GM23248 (cell line): ENCODE results near the gene KAT5. TPM values are rescaled to one million over a fixed set of nuclear protein-coding genes. Genes with fewer than 3 reads are reported as not detected.
"Not testable (repeated sequence)": the region's sequence is repeated elsewhere in the genome, so short reads cannot be mapped to it uniquely, and the experiment has no call there.

Experiments
- DNase-seq: peaks from one replicate; pipeline ENCODE4 v3.0.0-alpha.2; 2015
- H2AFZ ChIP-seq: fragments of 200-600 bp; sonication (generic); 2 replicates; pipeline ENCODE4 v1.6.1; 2016; ENCODE audit warnings: antibody characterized with exemption
- H3F3A ChIP-seq: fragments of 200-600 bp; sonication (generic); 2 replicates; pipeline ENCODE4 v1.6.1; 2016; ENCODE audit warnings: mild to moderate bottlenecking, antibody characterized with exemption, mixed run types; ENCODE audit not compliant: insufficient read depth
- H3K27ac ChIP-seq: fragments of 200-600 bp; sonication (generic); 2 replicates; pipeline ENCODE4 v1.5.1; 2016; ENCODE audit warnings: mild to moderate bottlenecking
- H3K27me3 ChIP-seq: fragments of 200-600 bp; sonication (generic); replicated peaks from 2 replicates; pipeline ENCODE4 v1.6.1; 2016; ENCODE audit warnings: mild to moderate bottlenecking; ENCODE audit not compliant: insufficient read depth
- H3K36me3 ChIP-seq: fragments of 200-600 bp; sonication (generic); 2 replicates; pipeline ENCODE4 v1.6.1; 2016; ENCODE audit warnings: low read depth, mild to moderate bottlenecking
- H3K4me1 ChIP-seq: fragments of 200-600 bp; sonication (generic); 2 replicates; pipeline ENCODE4 v1.6.1; 2016; ENCODE audit warnings: mild to moderate bottlenecking; ENCODE audit not compliant: insufficient read depth
- H3K4me2 ChIP-seq: fragments of 200-600 bp; sonication (generic); one replicate; pipeline ENCODE4 v1.6.1; 2016; ENCODE audit warnings: mild to moderate bottlenecking; ENCODE audit not compliant: unreplicated experiment
- H3K4me3 ChIP-seq: fragments of 200-600 bp; sonication (generic); 2 replicates; pipeline ENCODE4 v1.5.1; 2016; ENCODE audit warnings: mild to moderate bottlenecking
- H3K79me2 ChIP-seq: fragments of 200-600 bp; sonication (generic); 2 replicates; pipeline ENCODE4 v1.6.1; 2016; ENCODE audit warnings: mild to moderate bottlenecking; ENCODE audit not compliant: insufficient read depth
- H3K9ac ChIP-seq: fragments of 200-600 bp; sonication (generic); 2 replicates; pipeline ENCODE4 v1.6.1; 2016; ENCODE audit warnings: mild to moderate bottlenecking
- H3K9me2 ChIP-seq: fragments of 200-600 bp; sonication (generic); 2 replicates; pipeline ENCODE4 v1.6.1; 2016; ENCODE audit warnings: mixed run types, mild to moderate bottlenecking, moderate library complexity; ENCODE audit not compliant: insufficient read depth
- H3K9me3 ChIP-seq: fragments of 200-600 bp; sonication (generic); one replicate; pipeline ENCODE4 v1.6.1; 2017; ENCODE audit warnings: low read depth
- H4K20me1 ChIP-seq: fragments of 200-600 bp; sonication (generic); 2 replicates; pipeline ENCODE4 v1.6.0; 2016; ENCODE audit not compliant: insufficient read depth
- EZH2 ChIP-seq: fragments of 200-600 bp; sonication (generic); IDR thresholded peaks from 2 replicates; pipeline ENCODE4 v1.6.1; 2018; ENCODE audit warnings: antibody characterized with exemption, mild to moderate bottlenecking; ENCODE audit not compliant: insufficient read depth, poor library complexity, severe bottlenecking
- EZH2phosphoT487 ChIP-seq: fragments of 200-600 bp; sonication (generic); IDR thresholded peaks from 2 replicates; pipeline ENCODE4 v1.6.1; 2018; ENCODE audit warnings: antibody characterized with exemption, moderate library complexity, mild to moderate bottlenecking, low read depth; ENCODE audit not compliant: insufficient read depth
- WGBS, 2 experiments: methylation state at CpG; one replicate each; pipeline ENCODE4 v1.1.6; 2015 to 2017; ENCODE audit warnings: low lambda C conversion rate in 2 of 2, low coverage in 1 of 2; ENCODE audit errors: missing lambda C conversion rate in 2 of 2; 5-methylcytosine and 5-hydroxymethylcytosine counted together
- in situ Hi-C: fragments of 300-500 bp; cut with MboI; formaldehyde crosslinking; loops from 2 replicates; pipeline ENCODE4 v1.15.0; 2020
- polyA plus RNA-seq: library from polyadenylated mRNA; unstranded; fragments of >200 nt; fragmentation: Nextera tagmentation; extraction: Ambion mirVana; gene quantifications from 2 replicates; pipeline ENCODE4 v1.2.1, GENCODE V29; 2016
- small RNA-seq: library from RNA; depleted of rRNA; stranded (forward); fragments of <200 nt; gene quantifications from one replicate; pipeline ENCODE3, GENCODE V24; 2014; ENCODE audit warnings: low read depth, low replicate concordance
- total RNA-seq: library from RNA; depleted of rRNA; stranded (reverse); fragments of >200 nt; shearing (Covaris generic); gene quantifications from 2 replicates; pipeline ENCODE4 v1.2.3, GENCODE V29; 2014; rRNA removed

Gene KAT5
- total and polyA plus RNA-seq, 2 experiments from 2014 or later, result 29.5 to 36.6 TPM

- Histone ChIP-seq H3K9me3 (no peaks in the 10 kb centered on the region), H3F3A (peaks cover 5% of the 10 kb centered on the region), H3K4me2 (no peak overlapping the region), H3K4me3 (no peak overlapping the region), H3K4me1 (peaks cover 2% of the 10 kb centered on the region), H4K20me1 (no peaks in the 10 kb centered on the region), H3K9me2 (no peaks in the 10 kb centered on the region), H3K27ac (no peak overlapping the region), H3K9ac (no peak overlapping the region), H2AFZ (no peak overlapping the region), H3K27me3 (no peaks in the 10 kb centered on the region), H3K36me3 (no peaks in the 10 kb centered on the region), H3K79me2 (no peaks in the 10 kb centered on the region)
- in situ Hi-C loops, result no loop called here
- no peak for DNase-seq
- WGBS, 2 experiments, result 80 to 83% methylated on average over 5 of the region's 5 CpGs
- TF ChIP-seq EZH2phosphoT487 (no peak), EZH2 (no peak)
Measured at GRCh38 chr11:65764434-65764833, 52.4 kb downstream of the KAT5 start.

DNA sequence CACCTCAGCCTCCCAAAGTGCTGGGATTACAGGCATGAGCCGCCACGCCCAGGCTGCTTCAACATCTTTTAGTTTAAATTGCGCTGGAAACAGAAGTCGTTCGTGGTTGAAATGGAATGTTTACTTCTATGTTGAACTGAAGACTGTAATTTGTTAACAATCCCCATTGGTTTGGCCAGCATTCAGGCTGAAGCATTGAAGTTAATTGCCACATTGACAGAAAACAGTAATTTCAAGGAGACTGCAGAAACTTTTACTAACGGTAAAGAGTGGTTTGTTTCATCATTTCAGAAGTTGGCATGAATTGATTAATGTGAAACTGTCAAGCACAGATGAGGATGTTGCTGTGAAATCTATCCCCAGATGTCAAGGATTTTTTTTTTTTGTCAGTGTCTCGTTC lies 54.5 kb downstream of the KAT5 start:
- Histone ChIP-seq H3K79me2 (no peaks in the 10 kb centered on the region), H3K4me2 (no peak overlapping the region), H3K9me2 (no peaks in the 10 kb centered on the region), H3K4me1 (peaks cover 9% of the 10 kb centered on the region), H2AFZ (no peak overlapping the region), H3K27ac (no peak overlapping the region), H3K4me3 (no peak overlapping the region), H4K20me1 (no peaks in the 10 kb centered on the region), H3K27me3 (no peaks in the 10 kb centered on the region), H3K9me3 (no peaks in the 10 kb centered on the region), H3F3A (peaks cover 5% of the 10 kb centered on the region), H3K9ac (no peak overlapping the region), H3K36me3 (no peaks in the 10 kb centered on the region)
- WGBS, 2 experiments, result 27 to 32% methylated on average over 7 of the region's 7 CpGs
- DNase-seq, result peak; percentile 60
- TF ChIP-seq EZH2phosphoT487, result no peak
- TF ChIP-seq EZH2, result no peak
- in situ Hi-C loops, result no loop called here

DNA sequence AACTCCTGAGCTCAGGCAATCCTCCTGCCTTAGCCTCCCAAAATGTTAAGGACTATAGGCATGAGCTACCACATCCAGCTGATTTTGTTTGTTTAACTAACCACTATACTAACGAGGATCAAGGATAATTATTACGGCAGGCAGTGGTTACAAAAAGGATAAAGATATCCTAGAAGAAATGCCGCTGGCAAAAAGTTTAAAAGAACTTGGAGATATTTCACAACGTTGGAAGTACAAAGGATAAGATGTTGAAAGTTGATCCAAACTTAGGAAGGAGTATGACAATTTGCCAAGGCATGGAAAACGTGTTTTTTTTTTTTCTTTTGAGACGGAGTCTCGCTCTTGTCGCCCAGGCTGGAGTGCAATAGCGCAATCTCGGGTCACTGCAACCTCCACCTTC lies 55.4 kb downstream of the KAT5 start:
- no peak for DNase-seq
- Histone ChIP-seq H3K9me2 (no peaks in the 10 kb centered on the region), H3K36me3 (no peaks in the 10 kb centered on the region), H3K4me2 (no peak overlapping the region), H3K4me3 (no peak overlapping the region), H4K20me1 (no peaks in the 10 kb centered on the region), H3K27me3 (no peaks in the 10 kb centered on the region), H3K4me1 (peaks cover 9% of the 10 kb centered on the region), H3K79me2 (no peaks in the 10 kb centered on the region; the same call in 1 of the 2 replicates), H3K27ac (no peak overlapping the region), H2AFZ (no peak overlapping the region), H3F3A (peaks cover 5% of the 10 kb centered on the region), H3K9me3 (no peaks in the 10 kb centered on the region), H3K9ac (no peak overlapping the region)
- WGBS, 2 experiments, result 61 to 73% methylated on average over 10 of the region's 10 CpGs
- in situ Hi-C loops, result no loop called here
- no peak for TF ChIP-seq EZH2phosphoT487
- TF ChIP-seq EZH2, result no peak

GRCh38 chr11:65767806-65768205 lies 55.8 kb downstream of the KAT5 start:
- H3K4me2 ChIP-seq, H3K36me3 ChIP-seq, H3K9me2 ChIP-seq, H3K4me1 ChIP-seq, in situ Hi-C loops, H3F3A ChIP-seq, H3K9ac ChIP-seq, H3K27ac ChIP-seq, H2AFZ ChIP-seq, H3K4me3 ChIP-seq, H3K9me3 ChIP-seq, H3K27me3 ChIP-seq, H4K20me1 ChIP-seq, DNase-seq, H3K79me2 ChIP-seq: not testable (repeated sequence)
- 83 to 85% methylated on average over 5 of the region's 5 CpGs for WGBS, 2 experiments

Small RNA genes lying within 50 kb of the gene (small RNA-seq; reads per million reads assigned to genes)
- not detected for gene RN7SL309P

Other genes starting within 250 kb of the KAT5 start
- gene MALAT1, start 213.2 kb upstream of the KAT5 start, total RNA-seq, result 2,638 and 3,272 TPM in 2 replicates
- 7,376 and 13,207 TPM in 2 replicates for gene MALAT1, start 213.2 kb upstream of the KAT5 start, polyA plus RNA-seq
- 115 and 133 TPM in 2 replicates for gene SCYL1, start 187.2 kb upstream of the KAT5 start, total RNA-seq
- gene SCYL1, start 187.2 kb upstream of the KAT5 start, polyA plus RNA-seq, result 90.7 and 98.6 TPM in 2 replicates
- 98.4 and 112 TPM in 2 replicates for gene LTBP3, start 153.9 kb upstream of the KAT5 start, total RNA-seq
- gene LTBP3, start 153.9 kb upstream of the KAT5 start, polyA plus RNA-seq, result 36.5 and 39.6 TPM in 2 replicates
- 41.9 and 54.5 TPM in 2 replicates for gene ZNRD2, start 141.8 kb upstream of the KAT5 start, total RNA-seq
- gene ZNRD2, start 141.8 kb upstream of the KAT5 start, polyA plus RNA-seq, result 69.3 and 74.9 TPM in 2 replicates
- gene FAM89B, start 139.7 kb upstream of the KAT5 start, total RNA-seq, result 41.2 and 67.0 TPM in 2 replicates
- 73.1 and 76.3 TPM in 2 replicates for gene FAM89B, start 139.7 kb upstream of the KAT5 start, polyA plus RNA-seq
- 85.5 and 88.5 TPM in 2 replicates for gene EHBP1L1, start 136.2 kb upstream of the KAT5 start, total RNA-seq
- 11.5 and 12.6 TPM in 2 replicates for gene EHBP1L1, start 136.2 kb upstream of the KAT5 start, polyA plus RNA-seq
- not detected in 2 replicates for gene KCNK7, start 116.5 kb upstream of the KAT5 start, total RNA-seq
- gene KCNK7, start 116.5 kb upstream of the KAT5 start, polyA plus RNA-seq, result not detected in 2 replicates
- 17.6 and 24.7 TPM in 2 replicates for gene MAP3K11, start 98.0 kb upstream of the KAT5 start, total RNA-seq
- 9.5 and 10.6 TPM in 2 replicates for gene MAP3K11, start 98.0 kb upstream of the KAT5 start, polyA plus RNA-seq
- 23.5 and 30.2 TPM in 2 replicates for gene PCNX3, start 96.5 kb upstream of the KAT5 start, total RNA-seq
- 8.1 and 8.6 TPM in 2 replicates for gene PCNX3, start 96.5 kb upstream of the KAT5 start, polyA plus RNA-seq
- 15.9 and 16.6 TPM in 2 replicates for gene SIPA1, start 74.2 kb upstream of the KAT5 start, total RNA-seq
- 10.8 and 13.0 TPM in 2 replicates for gene SIPA1, start 74.2 kb upstream of the KAT5 start, polyA plus RNA-seq
- 38.4 and 45.1 TPM in 2 replicates for gene RELA, start 49.3 kb upstream of the KAT5 start, total RNA-seq
- gene RELA, start 49.3 kb upstream of the KAT5 start, polyA plus RNA-seq, result 67.8 and 74.3 TPM in 2 replicates
- gene RNASEH2C, start 8.5 kb downstream of the KAT5 start, total RNA-seq, result 45.7 and 56.1 TPM in 2 replicates
- 115 and 117 TPM in 2 replicates for gene RNASEH2C, start 8.5 kb downstream of the KAT5 start, polyA plus RNA-seq
- 14.8 and 16.4 TPM in 2 replicates for gene AP5B1, start 68.7 kb downstream of the KAT5 start, total RNA-seq
- 4.4 and 4.9 TPM in 2 replicates for gene AP5B1, start 68.7 kb downstream of the KAT5 start, polyA plus RNA-seq
- gene OVOL1, start 74.8 kb downstream of the KAT5 start, total RNA-seq, result not detected in 2 replicates
- not detected in 2 replicates for gene OVOL1, start 74.8 kb downstream of the KAT5 start, polyA plus RNA-seq
- gene SNX32, start 121.7 kb downstream of the KAT5 start, total RNA-seq, result not detected in 2 replicates
- 0.51 and 0.98 TPM in 2 replicates for gene SNX32, start 121.7 kb downstream of the KAT5 start, polyA plus RNA-seq
- gene CFL1, start 145.9 kb downstream of the KAT5 start, total RNA-seq, result 1,045 and 1,312 TPM in 2 replicates
- gene CFL1, start 145.9 kb downstream of the KAT5 start, polyA plus RNA-seq, result 2,650 and 2,758 TPM in 2 replicates
- 49.6 and 56.0 TPM in 2 replicates for gene MUS81, start 148.2 kb downstream of the KAT5 start, total RNA-seq
- gene MUS81, start 148.2 kb downstream of the KAT5 start, polyA plus RNA-seq, result 39.4 and 42.0 TPM in 2 replicates
- gene EFEMP2, start 160.5 kb downstream of the KAT5 start, total RNA-seq, result 308 and 328 TPM in 2 replicates
- 520 and 545 TPM in 2 replicates for gene EFEMP2, start 160.5 kb downstream of the KAT5 start, polyA plus RNA-seq
- gene CTSW, start 167.6 kb downstream of the KAT5 start, total RNA-seq, result 1.1 TPM in 1 of 2 replicates, not detected in the other
- 0.23 and 0.51 TPM in 2 replicates for gene CTSW, start 167.6 kb downstream of the KAT5 start, polyA plus RNA-seq
- gene FIBP, start 176.2 kb downstream of the KAT5 start, total RNA-seq, result 201 and 220 TPM in 2 replicates
- gene FIBP, start 176.2 kb downstream of the KAT5 start, polyA plus RNA-seq, result 200 and 203 TPM in 2 replicates
- gene CCDC85B, start 178.4 kb downstream of the KAT5 start, total RNA-seq, result 95.1 and 143 TPM in 2 replicates
- 116 and 118 TPM in 2 replicates for gene CCDC85B, start 178.4 kb downstream of the KAT5 start, polyA plus RNA-seq
- 80.6 and 88.9 TPM in 2 replicates for gene FOSL1, start 188.1 kb downstream of the KAT5 start, total RNA-seq
- gene FOSL1, start 188.1 kb downstream of the KAT5 start, polyA plus RNA-seq, result 104 and 105 TPM in 2 replicates
- 46.2 and 50.5 TPM in 2 replicates for gene C11orf68, start 206.8 kb downstream of the KAT5 start, total RNA-seq
- gene C11orf68, start 206.8 kb downstream of the KAT5 start, polyA plus RNA-seq, result 91.5 and 94.4 TPM in 2 replicates
- 223 and 307 TPM in 2 replicates for gene DRAP1, start 207.2 kb downstream of the KAT5 start, total RNA-seq
- gene DRAP1, start 207.2 kb downstream of the KAT5 start, polyA plus RNA-seq, result 517 and 533 TPM in 2 replicates
- gene TSGA10IP, start 233.2 kb downstream of the KAT5 start, total RNA-seq, result 0.13 TPM in 1 of 2 replicates, not detected in the other
- gene TSGA10IP, start 233.2 kb downstream of the KAT5 start, polyA plus RNA-seq, result not detected in 2 replicates
- 27.7 and 38.3 TPM in 2 replicates for gene SART1, start 249.5 kb downstream of the KAT5 start, total RNA-seq
- gene SART1, start 249.5 kb downstream of the KAT5 start, polyA plus RNA-seq, result 43.4 and 48.6 TPM in 2 replicates